H9 (cell line): Measurements from ENCODE around the gene GPN3. TPM values are rescaled to one million over a fixed set of nuclear protein-coding genes. Genes with fewer than 3 reads are reported as not detected.
"Not testable (repeated sequence)": the region's sequence is repeated elsewhere in the genome, so short reads cannot be mapped to it uniquely, and the experiment has no call there.

Source experiments
- DNase-seq: peaks from one replicate; pipeline ENCODE4 v3.0.0-alpha.2; 2017
- H2AFZ ChIP-seq: one replicate; pipeline ENCODE4 v1.6.1; 2013; ENCODE audit warnings: mild to moderate bottlenecking, low read length, control low read depth, moderate library complexity
- H2AK5ac ChIP-seq: 2 replicates; pipeline ENCODE4 v1.6.1; 2013; ENCODE audit warnings: low read length, control low read depth, mixed read lengths; ENCODE audit not compliant: insufficient read length
- H2BK120ac ChIP-seq: one replicate; pipeline ENCODE4 v1.6.1; 2013; ENCODE audit warnings: low read depth, mild to moderate bottlenecking, low read length, control low read depth, inconsistent platforms; ENCODE audit not compliant: poor library complexity, severe bottlenecking
- H2BK12ac ChIP-seq: 2 replicates; pipeline ENCODE4 v1.6.1; 2013; ENCODE audit warnings: low read length, control low read depth, mixed read lengths, low read depth; ENCODE audit not compliant: insufficient read length
- H2BK15ac ChIP-seq: 2 replicates; pipeline ENCODE4 v1.6.1; 2013; ENCODE audit warnings: low read depth, low read length, control low read depth
- H2BK20ac ChIP-seq: one replicate; pipeline ENCODE4 v1.6.1; 2013; ENCODE audit warnings: low read depth, mild to moderate bottlenecking, low read length, control low read depth, inconsistent platforms; ENCODE audit not compliant: poor library complexity, severe bottlenecking
- H2BK5ac ChIP-seq: 2 replicates; pipeline ENCODE4 v1.6.1; 2013; ENCODE audit warnings: low read length, control low read depth, mixed read lengths; ENCODE audit not compliant: insufficient read length
- H3K14ac ChIP-seq: 2 replicates; pipeline ENCODE4 v1.6.1; 2013; ENCODE audit warnings: low read length, control low read depth; ENCODE audit not compliant: insufficient read depth
- H3K18ac ChIP-seq: 2 replicates; pipeline ENCODE4 v1.6.1; 2013; ENCODE audit warnings: low read depth, mild to moderate bottlenecking, mixed read lengths, low read length, control low read depth; ENCODE audit not compliant: insufficient read length
- H3K23ac ChIP-seq: 2 replicates; pipeline ENCODE4 v1.6.1; 2013; ENCODE audit warnings: low read length, control low read depth, mixed read lengths, low read depth; ENCODE audit not compliant: insufficient read length
- H3K23me2 ChIP-seq: 2 replicates; pipeline ENCODE4 v1.6.1; 2013; ENCODE audit warnings: low read depth, mild to moderate bottlenecking, mixed read lengths, low read length, control low read depth; ENCODE audit not compliant: insufficient read length, poor library complexity, severe bottlenecking
- H3K27ac ChIP-seq: 2 replicates; pipeline ENCODE4 v1.5.1; 2013; ENCODE audit warnings: low read length, control low read depth, mixed read lengths, low read depth; ENCODE audit not compliant: insufficient read length
- H3K27me3 ChIP-seq: 2 replicates; pipeline ENCODE4 v1.6.1; 2013; ENCODE audit warnings: low read length, control low read depth, inconsistent platforms; ENCODE audit not compliant: insufficient read depth
- H3K4ac ChIP-seq: 2 replicates; pipeline ENCODE4 v1.6.1; 2013; ENCODE audit warnings: low read depth, mild to moderate bottlenecking, control low read depth, inconsistent platforms, low read length, moderate library complexity
- H3K4me1 ChIP-seq: 2 replicates; pipeline ENCODE4 v1.6.1; 2013; ENCODE audit warnings: low read length, control low read depth, inconsistent platforms; ENCODE audit not compliant: insufficient read depth
- H3K4me2 ChIP-seq: 2 replicates; pipeline ENCODE4 v1.6.1; 2013; ENCODE audit warnings: low read length, control low read depth, mixed read lengths; ENCODE audit not compliant: insufficient read length, insufficient read depth
- H3K56ac ChIP-seq: 2 replicates; pipeline ENCODE4 v1.6.1; 2013; ENCODE audit warnings: low read depth, mild to moderate bottlenecking, mixed read lengths, low read length, control low read depth; ENCODE audit not compliant: insufficient read length
- H3K79me1 ChIP-seq: 2 replicates; pipeline ENCODE4 v1.6.1; 2013; ENCODE audit warnings: low read depth, mild to moderate bottlenecking, moderate library complexity, low read length, control low read depth, inconsistent platforms; ENCODE audit not compliant: insufficient read depth, poor library complexity, severe bottlenecking
- H3K79me2 ChIP-seq: 2 replicates; pipeline ENCODE4 v1.6.1; 2013; ENCODE audit warnings: low read length, control low read depth, inconsistent platforms; ENCODE audit not compliant: insufficient read depth
- H3K9ac ChIP-seq: 2 replicates; pipeline ENCODE4 v1.6.1; 2013; ENCODE audit warnings: low read length, control low read depth, mixed read lengths; ENCODE audit not compliant: insufficient read length; ENCODE audit errors: extremely low read depth
- H3K9me3 ChIP-seq: one replicate; pipeline ENCODE4 v1.6.1; 2013; ENCODE audit warnings: low read depth, low read length, inconsistent platforms; ENCODE audit not compliant: control insufficient read depth
- H3T11ph ChIP-seq: one replicate; pipeline ENCODE4 v1.6.1; 2013; ENCODE audit warnings: mild to moderate bottlenecking, low read length, control low read depth, inconsistent platforms
- H4K20me1 ChIP-seq: one replicate; pipeline ENCODE4 v1.6.1; 2013; ENCODE audit not compliant: control insufficient read depth, insufficient read length, insufficient read depth
- H4K5ac ChIP-seq: 2 replicates; pipeline ENCODE4 v1.6.1; 2013; ENCODE audit warnings: low read depth, mild to moderate bottlenecking, mixed read lengths, low read length, control low read depth; ENCODE audit not compliant: insufficient read length
- H4K8ac ChIP-seq: replicated peaks from 2 replicates; pipeline ENCODE4 v1.6.1; 2013; ENCODE audit warnings: low read length, control low read depth, mixed read lengths, low read depth; ENCODE audit not compliant: insufficient read length
- H4K91ac ChIP-seq: 2 replicates; pipeline ENCODE4 v1.6.1; 2013; ENCODE audit warnings: low read depth, mild to moderate bottlenecking, moderate library complexity, mixed read lengths, low read length, control low read depth; ENCODE audit not compliant: insufficient read length
- H3K27ac Mint-ChIP-seq, 3 experiments: 2 replicates in 2 of 3; 3 replicates in 1 of 3; pipeline ENCODE4 v1.8.0; 2020 to 2021; ENCODE audit warnings: mixed read lengths in 3 of 3, mild to moderate bottlenecking in 1 of 3, moderate library complexity in 1 of 3
- H3K27me3 Mint-ChIP-seq: 2 replicates; pipeline ENCODE4 v1.8.0; 2021; ENCODE audit warnings: low read depth, mild to moderate bottlenecking, moderate library complexity, mixed read lengths
- H3K36me3 Mint-ChIP-seq, 3 experiments: 2 replicates in 2 of 3; 3 replicates in 1 of 3; pipeline ENCODE4 v1.8.0; 2020 to 2021; ENCODE audit warnings: low read depth in 3 of 3, mixed read lengths in 3 of 3; ENCODE audit not compliant: insufficient read depth in 1 of 3
- H3K4me1 Mint-ChIP-seq, 2 experiments: 2 replicates each; pipeline ENCODE4 v1.8.0; 2020; ENCODE audit warnings: mixed read lengths in 2 of 2
- H3K4me3 Mint-ChIP-seq, 2 experiments: 2 replicates in 1 of 2; 3 replicates in 1 of 2; pipeline ENCODE4 v1.8.0; 2020 to 2021; ENCODE audit warnings: mild to moderate bottlenecking in 2 of 2, mixed read lengths in 2 of 2, moderate library complexity in 1 of 2
- H3K9me3 Mint-ChIP-seq, 2 experiments: 2 replicates in 1 of 2; 3 replicates in 1 of 2; pipeline ENCODE4 v1.8.0; 2020; ENCODE audit warnings: mild to moderate bottlenecking in 2 of 2, mixed read lengths in 2 of 2, moderate library complexity in 1 of 2
- WGBS: extraction: QIAGEN DNeasy Blood & Tissue Kit; methylation state at CpG from one replicate; pipeline ENCODE4 v1.1.7; 2013; ENCODE audit warnings: missing lambda C conversion rate, low lambda C conversion rate, mixed read lengths; ENCODE audit not compliant: insufficient read length; ENCODE audit errors: extremely low coverage; 5-methylcytosine and 5-hydroxymethylcytosine counted together
- total RNA-seq: library from RNA; stranded (reverse); gene quantifications from 2 replicates; pipeline ENCODE4 v1.2.1, GENCODE V29; 2021
- TF ChIP-seq, protein P1 (sequence below): fragments of 200-600 bp; sonication (generic); conservative IDR thresholded peaks from 3 replicates; pipeline ENCODE4 v1.8.0; 2021; ENCODE audit warnings: antibody characterized with exemption, mild to moderate bottlenecking

The GPN3 gene
- total RNA-seq, 1 experiment from 2014 or later: 45.3 TPM

DNA sequence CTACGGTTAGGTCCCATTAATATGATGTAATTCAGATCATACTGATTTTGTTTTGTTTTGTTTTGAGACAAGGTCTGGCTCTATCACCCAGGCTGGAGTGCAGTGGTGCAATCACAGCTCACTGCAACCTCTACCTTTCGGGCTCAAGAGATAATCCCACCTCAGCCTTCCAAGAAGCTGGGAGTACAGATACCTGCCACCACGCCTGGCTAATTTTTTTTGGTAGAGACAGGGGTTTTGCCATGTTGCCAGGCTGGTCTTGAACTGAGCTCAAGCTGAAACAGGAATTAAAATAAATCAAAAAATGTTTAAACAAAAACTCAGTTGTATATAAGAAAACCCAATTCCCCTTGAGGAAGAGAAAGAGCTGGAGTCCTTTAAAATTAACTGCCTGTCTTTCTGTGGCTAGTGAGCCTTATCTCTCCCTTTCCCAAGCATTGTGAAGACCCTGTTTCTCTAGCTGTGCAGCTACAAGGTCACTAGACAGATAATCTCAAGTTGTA, 46.8 kb downstream of the GPN3 start:
- no peak overlapping the region for H2AFZ ChIP-seq
- no peak overlapping the region for H3K56ac ChIP-seq
- H3K79me2 ChIP-seq: no peaks in the 10 kb centered on the region
- H3K36me3 Mint-ChIP-seq: no peaks in the 10 kb centered on the region
- TF ChIP-seq, protein P1, sequence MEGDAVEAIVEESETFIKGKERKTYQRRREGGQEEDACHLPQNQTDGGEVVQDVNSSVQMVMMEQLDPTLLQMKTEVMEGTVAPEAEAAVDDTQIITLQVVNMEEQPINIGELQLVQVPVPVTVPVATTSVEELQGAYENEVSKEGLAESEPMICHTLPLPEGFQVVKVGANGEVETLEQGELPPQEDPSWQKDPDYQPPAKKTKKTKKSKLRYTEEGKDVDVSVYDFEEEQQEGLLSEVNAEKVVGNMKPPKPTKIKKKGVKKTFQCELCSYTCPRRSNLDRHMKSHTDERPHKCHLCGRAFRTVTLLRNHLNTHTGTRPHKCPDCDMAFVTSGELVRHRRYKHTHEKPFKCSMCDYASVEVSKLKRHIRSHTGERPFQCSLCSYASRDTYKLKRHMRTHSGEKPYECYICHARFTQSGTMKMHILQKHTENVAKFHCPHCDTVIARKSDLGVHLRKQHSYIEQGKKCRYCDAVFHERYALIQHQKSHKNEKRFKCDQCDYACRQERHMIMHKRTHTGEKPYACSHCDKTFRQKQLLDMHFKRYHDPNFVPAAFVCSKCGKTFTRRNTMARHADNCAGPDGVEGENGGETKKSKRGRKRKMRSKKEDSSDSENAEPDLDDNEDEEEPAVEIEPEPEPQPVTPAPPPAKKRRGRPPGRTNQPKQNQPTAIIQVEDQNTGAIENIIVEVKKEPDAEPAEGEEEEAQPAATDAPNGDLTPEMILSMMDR: no peak
- peaks cover 6 to 12% of the 10 kb centered on the region in 2 experiments for H3K4me1 Mint-ChIP-seq
- H2BK5ac ChIP-seq: no peak overlapping the region
- H3K9me3 ChIP-seq: no peaks in the 10 kb centered on the region
- DNase-seq: no peak
- no peaks in the 10 kb centered on the region for H4K20me1 ChIP-seq
- no peak overlapping the region for H4K91ac ChIP-seq
- H3K27ac ChIP-seq: no peak overlapping the region
- no CpG with 5 or more reads among the region's 3 CpGs for WGBS
- H2BK12ac ChIP-seq: no peak overlapping the region
- H3K9me3 Mint-ChIP-seq: no peaks in the 10 kb centered on the region
- no peak overlapping the region for H3T11ph ChIP-seq
- H3K27me3 ChIP-seq: no peaks in the 10 kb centered on the region
- H3K4me2 ChIP-seq: no peak overlapping the region
- H3K23me2 ChIP-seq: no peaks in the 10 kb centered on the region
- no peak overlapping the region for H3K4me3 Mint-ChIP-seq
- H3K27ac Mint-ChIP-seq: no peak overlapping the region
- H3K9ac ChIP-seq: no peak overlapping the region
- no peak overlapping the region for H2BK120ac ChIP-seq
- H2BK20ac ChIP-seq: no peak overlapping the region
- no peaks in the 10 kb centered on the region for H3K79me1 ChIP-seq
- no peak overlapping the region for H3K23ac ChIP-seq
- no peak overlapping the region for H2BK15ac ChIP-seq
- H3K4ac ChIP-seq: no peak overlapping the region
- no peak overlapping the region for H4K8ac ChIP-seq
- H3K4me1 ChIP-seq: peaks cover 6% of the 10 kb centered on the region; the same call in 1 of the 2 replicates
- no peak overlapping the region for H2AK5ac ChIP-seq
- H4K5ac ChIP-seq: no peak overlapping the region
- H3K27me3 Mint-ChIP-seq: no peaks in the 10 kb centered on the region
- H3K14ac ChIP-seq: no peak overlapping the region
- no peak overlapping the region for H3K18ac ChIP-seq

DNA sequence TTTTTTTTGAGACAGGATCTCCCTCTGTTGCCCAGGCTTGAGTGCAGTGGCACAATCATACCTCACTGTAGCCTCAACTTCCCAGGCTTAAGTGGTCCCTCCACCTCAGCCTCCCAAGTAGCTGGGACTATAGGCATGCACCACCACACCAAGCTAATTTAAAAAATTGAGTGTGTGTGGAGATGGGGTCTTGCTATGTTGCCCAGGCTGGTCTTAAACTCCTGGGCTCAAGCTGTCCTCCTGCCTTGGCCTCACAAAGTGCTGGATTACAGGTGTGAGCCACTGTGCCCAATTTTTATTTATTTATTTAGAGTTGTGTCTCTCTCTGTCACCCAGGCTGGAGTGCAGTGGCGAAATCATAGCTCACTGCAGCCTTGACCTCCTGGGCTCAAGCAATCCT, 47.4 kb downstream of the GPN3 start:
- peaks cover 6 to 12% of the 10 kb centered on the region in 2 experiments for H3K4me1 Mint-ChIP-seq
- H2BK5ac ChIP-seq, H4K8ac ChIP-seq, H3K23ac ChIP-seq, H2AFZ ChIP-seq, H3K23me2 ChIP-seq, H4K91ac ChIP-seq, H3K4me1 ChIP-seq, H2BK20ac ChIP-seq, H3K9me3 Mint-ChIP-seq, H3K79me2 ChIP-seq, H2BK12ac ChIP-seq, H3K14ac ChIP-seq, H2AK5ac ChIP-seq, H3K4me3 Mint-ChIP-seq, H2BK120ac ChIP-seq, H3K56ac ChIP-seq, H3K18ac ChIP-seq, H3K27me3 Mint-ChIP-seq, H3K27ac Mint-ChIP-seq, H3K79me1 ChIP-seq, DNase-seq, H2BK15ac ChIP-seq, H3K36me3 Mint-ChIP-seq, H3K27me3 ChIP-seq, H4K20me1 ChIP-seq, H3K9ac ChIP-seq, H4K5ac ChIP-seq, H3K4ac ChIP-seq, H3K27ac ChIP-seq, H3K9me3 ChIP-seq, H3T11ph ChIP-seq, H3K4me2 ChIP-seq: not testable (repeated sequence)
- WGBS: no CpG with 5 or more reads among the region's 1 CpG
